ACC112 (cell line): Measurements from ENCODE around the gene URGCP.

Experiments used
- H2AFZ ChIP-seq: fragments of 200-600 bp; sonication (generic); one replicate; pipeline ENCODE4 v1.6.0; 2017; ENCODE audit warnings: antibody characterized with exemption, low read length; ENCODE audit not compliant: unreplicated experiment
- H3K27ac ChIP-seq: fragments of 200-600 bp; sonication (generic); 2 replicates; pipeline ENCODE4 v1.5.1; 2014; ENCODE audit warnings: low read depth, mild to moderate bottlenecking, antibody characterized with exemption, low read length, moderate library complexity
- H3K27me3 ChIP-seq: fragments of 200-600 bp; sonication (generic); 2 replicates; pipeline ENCODE4 v1.6.1; 2014; ENCODE audit warnings: mild to moderate bottlenecking, antibody characterized with exemption, low read length, moderate library complexity, mixed read lengths; ENCODE audit not compliant: insufficient read depth
- H3K36me3 ChIP-seq: fragments of 200-600 bp; sonication (generic); 2 replicates; pipeline ENCODE4 v1.6.1; 2016; ENCODE audit warnings: mild to moderate bottlenecking, antibody characterized with exemption, low read length, moderate library complexity, mixed read lengths; ENCODE audit not compliant: insufficient read depth
- H3K4me1 ChIP-seq: fragments of 200-600 bp; sonication (generic); one replicate; pipeline ENCODE4 v1.6.1; 2016; ENCODE audit warnings: low read length, mixed read lengths; ENCODE audit not compliant: insufficient read depth, unreplicated experiment, control insufficient read depth
- H3K4me3 ChIP-seq: fragments of 200-600 bp; sonication (generic); 2 replicates; pipeline ENCODE4 v1.5.1; 2014; ENCODE audit warnings: mild to moderate bottlenecking, low read depth, low read length
- H3K79me2 ChIP-seq: fragments of 200-600 bp; sonication (generic); one replicate; pipeline ENCODE4 v1.6.0; 2016; ENCODE audit warnings: low read length; ENCODE audit not compliant: control insufficient read depth, unreplicated experiment, insufficient read depth

Gene URGCP

DNA sequence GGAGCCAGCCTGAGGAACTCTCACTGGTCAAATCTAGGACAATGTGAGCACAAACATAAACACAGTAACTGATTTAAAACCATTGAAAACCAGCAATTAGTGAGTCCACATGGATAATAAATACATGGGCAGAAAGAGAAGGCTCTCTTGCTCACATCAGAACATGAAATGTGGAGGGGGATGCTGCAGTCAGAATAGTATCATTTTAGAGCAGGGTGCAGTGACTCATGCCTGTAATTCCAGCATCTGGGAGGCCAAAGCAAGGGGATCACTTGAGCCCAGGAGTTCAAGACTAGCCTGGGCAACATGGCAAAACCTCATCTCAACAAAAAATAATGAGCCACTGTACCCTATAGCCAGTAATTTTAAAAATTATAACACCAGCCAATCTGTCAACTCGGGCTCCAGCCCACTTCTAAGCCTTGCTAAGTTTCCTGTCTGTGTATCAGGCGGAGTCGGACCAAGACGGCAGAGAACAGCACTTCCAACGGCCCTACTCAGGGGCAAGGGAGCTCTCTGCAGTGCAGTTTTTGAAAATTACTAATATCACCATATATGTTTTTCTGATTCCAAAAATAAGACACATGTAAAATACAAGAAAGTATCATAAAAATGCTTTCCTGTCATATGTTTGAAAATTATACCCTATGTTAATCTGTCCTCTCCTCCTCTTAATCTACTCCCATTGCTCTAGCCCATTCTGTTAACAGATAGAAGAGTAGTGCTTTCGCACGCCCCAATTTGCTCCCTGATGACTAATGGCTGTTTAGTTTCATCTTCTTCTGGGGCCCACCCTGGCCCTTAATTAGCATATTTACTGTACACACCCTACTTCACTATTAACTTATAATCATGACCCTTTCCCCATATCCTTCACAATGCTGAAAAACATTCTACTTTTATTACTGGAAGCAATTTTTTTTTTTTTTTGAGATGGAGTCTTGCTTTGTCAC is 17.1 kb downstream of the URGCP start:
- no peak overlapping the region for H2AFZ ChIP-seq
- peaks cover 7% of the 10 kb centered on the region for H3K36me3 ChIP-seq
- H3K27ac ChIP-seq: 0 out of 2 replicates have a peak overlapping the region, but pooled peaks have one; percentile 14
- H3K27me3 ChIP-seq: no peaks in the 10 kb centered on the region
- H3K4me3 ChIP-seq: no peak overlapping the region
- H3K4me1 ChIP-seq: peaks cover 13% of the 10 kb centered on the region
- peaks cover 53% of the 10 kb centered on the region for H3K79me2 ChIP-seq

- Histone ChIP-seq H2AFZ (no peak overlapping the region), H3K27ac (no peak overlapping the region), H3K36me3 (peaks cover 23% of the 10 kb centered on the region), H3K4me3 (no peak overlapping the region), H3K4me1 (peaks cover 36% of the 10 kb centered on the region), H3K79me2 (peaks cover 19% of the 10 kb centered on the region), H3K27me3 (no peaks in the 10 kb centered on the region)
Measured at GRCh38 chr7:43884617-43885016, 21.8 kb downstream of the URGCP start.

GRCh38 chr7:43884209-43884608 is 22.2 kb downstream of the URGCP start:
- no peak overlapping the region for H3K4me3 ChIP-seq
- no peak overlapping the region for H3K27ac ChIP-seq
- peaks cover 15% of the 10 kb centered on the region for H3K79me2 ChIP-seq
- H3K4me1 ChIP-seq: peaks cover 36% of the 10 kb centered on the region
- no peak overlapping the region for H2AFZ ChIP-seq
- H3K36me3 ChIP-seq: peaks cover 23% of the 10 kb centered on the region
- no peaks in the 10 kb centered on the region for H3K27me3 ChIP-seq

DNA sequence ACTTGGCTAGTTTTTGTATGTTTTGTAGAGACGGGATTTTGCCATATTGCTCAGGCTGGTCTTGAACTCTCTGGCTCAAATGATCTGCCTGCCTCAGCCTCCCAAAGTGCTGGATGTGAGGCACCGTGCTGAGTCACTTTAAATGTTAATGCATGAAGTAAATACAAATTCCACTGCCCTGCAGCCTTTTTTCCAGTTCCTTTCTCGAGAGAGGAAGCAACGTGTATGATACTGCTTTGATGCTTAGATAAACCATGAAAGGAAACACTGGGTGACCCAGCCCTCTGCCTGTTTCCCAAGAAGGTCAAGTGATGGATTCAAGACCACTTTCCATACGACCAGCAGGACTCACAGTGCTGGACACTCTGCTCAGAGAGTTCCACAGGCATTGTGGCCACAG is 25.8 kb downstream of the URGCP start:
- H2AFZ ChIP-seq: no peak overlapping the region
- peak overlapping the region; percentile 53 for H3K27ac ChIP-seq
- H3K79me2 ChIP-seq: no peaks in the 10 kb centered on the region
- H3K27me3 ChIP-seq: no peaks in the 10 kb centered on the region
- no peak overlapping the region for H3K4me3 ChIP-seq
- H3K4me1 ChIP-seq: peaks cover 39% of the 10 kb centered on the region
- peaks cover 45% of the 10 kb centered on the region for H3K36me3 ChIP-seq

DNA sequence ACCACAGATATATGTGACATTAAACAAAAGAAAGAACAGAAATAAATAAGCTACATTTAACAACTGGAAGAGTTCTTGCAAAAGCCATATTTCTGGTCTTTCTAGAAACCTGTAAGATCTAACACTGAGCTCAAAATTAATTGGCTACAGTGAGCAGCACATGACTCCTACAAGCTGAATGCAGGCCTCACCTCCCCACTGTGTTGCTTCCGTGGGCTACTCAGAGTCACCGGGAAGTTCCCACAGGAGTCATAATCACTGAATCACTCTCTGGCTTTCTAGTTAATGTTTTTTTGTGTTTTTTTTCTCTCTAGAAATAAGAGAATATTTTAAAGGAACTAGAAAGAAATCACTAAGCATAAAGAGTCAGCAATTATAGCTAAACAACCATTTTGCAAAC is 26.9 kb downstream of the URGCP start:
- Histone ChIP-seq H3K4me1 (peaks cover 39% of the 10 kb centered on the region), H3K4me3 (no peak overlapping the region), H3K79me2 (no peaks in the 10 kb centered on the region), H3K27ac (peak overlapping the region; percentile 53), H3K36me3 (peaks cover 44% of the 10 kb centered on the region), H3K27me3 (no peaks in the 10 kb centered on the region), H2AFZ (no peak overlapping the region)

DNA sequence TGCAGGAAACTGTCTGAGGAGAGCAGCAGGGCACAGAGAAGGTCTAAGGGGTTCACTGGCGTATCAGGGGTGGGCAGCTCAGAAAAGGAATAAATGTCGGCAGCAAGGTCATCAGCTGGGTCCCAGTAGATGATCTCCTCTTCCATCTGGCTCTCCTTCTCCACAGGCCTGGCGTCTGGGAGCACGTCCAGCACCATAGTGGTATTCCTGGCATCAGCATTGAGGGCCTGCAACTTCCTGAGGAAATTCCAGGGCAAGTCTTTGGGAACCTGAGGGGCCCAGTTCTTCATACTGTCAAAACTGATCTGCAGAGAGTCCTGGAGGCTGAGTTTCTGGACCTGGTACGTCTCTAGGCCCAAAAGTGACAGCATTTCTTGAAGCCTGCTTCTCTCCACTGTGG is 27.5 kb downstream of the URGCP start:
- Histone ChIP-seq H3K4me1 (peaks cover 43% of the 10 kb centered on the region), H3K27ac (peak overlapping the region; percentile 53), H3K79me2 (no peaks in the 10 kb centered on the region), H3K27me3 (no peaks in the 10 kb centered on the region), H2AFZ (no peak overlapping the region), H3K36me3 (peaks cover 44% of the 10 kb centered on the region), H3K4me3 (no peak overlapping the region)

DNA sequence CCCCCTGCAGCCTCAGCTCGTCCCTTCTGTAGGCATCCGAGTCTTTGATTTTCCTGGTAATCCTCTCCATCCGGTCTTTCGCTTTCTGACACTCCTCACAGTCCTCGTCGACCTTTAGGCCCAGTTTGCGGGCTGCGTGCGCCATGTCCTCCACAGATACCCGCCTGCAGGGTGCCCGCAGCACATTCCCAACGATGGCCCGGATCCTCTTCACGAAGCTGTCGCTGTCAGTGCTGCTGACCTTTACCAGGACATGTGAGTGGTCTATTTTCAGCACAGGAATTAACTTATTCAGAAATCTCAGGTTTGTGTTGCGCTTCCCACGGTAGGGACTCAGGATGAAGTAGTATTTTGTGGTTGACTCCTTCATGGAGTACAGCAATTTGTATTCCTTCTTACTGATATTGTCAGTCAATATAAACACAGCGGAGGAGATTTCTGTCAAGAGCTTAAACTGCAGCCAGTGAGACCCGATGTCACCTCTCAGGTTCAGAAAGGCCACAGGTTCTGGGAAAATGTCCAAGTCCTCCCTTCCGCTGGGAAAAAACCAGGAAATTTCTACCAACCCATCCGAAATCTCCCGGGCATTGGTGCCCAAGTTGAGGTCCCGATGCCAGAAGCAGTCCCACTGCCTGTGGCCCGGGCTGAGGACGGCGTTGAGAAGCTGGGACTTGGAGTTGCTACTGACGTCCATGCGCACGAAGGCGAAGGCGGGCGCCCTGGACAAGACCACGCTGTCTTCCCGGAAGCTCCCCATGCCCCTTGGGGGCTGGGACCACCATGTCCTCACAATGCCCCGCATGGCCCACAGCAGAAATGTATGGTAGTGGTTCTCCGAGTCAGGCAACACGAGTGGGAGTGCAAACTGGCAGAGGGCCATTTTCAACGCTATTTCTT is 28.2 kb downstream of the URGCP start:
- Histone ChIP-seq H3K4me3 (no peak overlapping the region), H3K27me3 (no peaks in the 10 kb centered on the region), H3K36me3 (peaks cover 44% of the 10 kb centered on the region), H3K27ac (peak overlapping the region; percentile 53; the same call in 1 of the 2 replicates), H3K4me1 (peaks cover 49% of the 10 kb centered on the region), H3K79me2 (no peaks in the 10 kb centered on the region), H2AFZ (no peak overlapping the region)

- H3K27ac ChIP-seq: no peak overlapping the region
- peaks cover 44% of the 10 kb centered on the region for H3K36me3 ChIP-seq
- no peaks in the 10 kb centered on the region for H3K27me3 ChIP-seq
- H3K79me2 ChIP-seq: no peaks in the 10 kb centered on the region
- no peak overlapping the region for H3K4me3 ChIP-seq
- H2AFZ ChIP-seq: no peak overlapping the region
- peaks cover 51% of the 10 kb centered on the region for H3K4me1 ChIP-seq
Measured at GRCh38 chr7:43876976-43877745, 29.2 kb downstream of the URGCP start.

GRCh38 chr7:43876241-43876640 is 30.2 kb downstream of the URGCP start:
- H3K4me3 ChIP-seq: no peak overlapping the region
- H2AFZ ChIP-seq: no peak overlapping the region
- no peaks in the 10 kb centered on the region for H3K79me2 ChIP-seq
- H3K27me3 ChIP-seq: no peaks in the 10 kb centered on the region
- no peak overlapping the region for H3K27ac ChIP-seq
- H3K4me1 ChIP-seq: peaks cover 53% of the 10 kb centered on the region
- H3K36me3 ChIP-seq: peaks cover 39% of the 10 kb centered on the region

DNA sequence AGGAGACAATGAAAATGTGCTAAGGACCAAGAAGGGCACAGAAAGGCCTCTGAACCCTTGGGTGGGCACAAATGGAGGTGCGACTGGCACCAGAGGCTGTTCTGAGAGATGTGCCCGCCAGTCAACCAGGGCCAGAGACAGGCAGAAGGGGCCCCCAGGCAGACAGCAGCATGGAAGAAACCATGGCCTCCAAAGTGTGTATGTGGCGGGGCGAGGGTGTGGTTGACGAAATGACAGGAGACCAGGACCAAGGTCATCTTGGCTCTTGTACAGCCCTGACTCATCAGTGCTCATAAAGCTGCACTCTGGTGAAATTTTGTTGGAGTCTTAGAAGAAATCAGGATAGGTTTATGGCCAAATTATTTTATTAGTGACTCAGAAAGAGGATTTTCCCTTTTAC is 33.1 kb downstream of the URGCP start:
- Histone ChIP-seq H3K79me2 (peaks cover 6% of the 10 kb centered on the region), H2AFZ (no peak overlapping the region), H3K27me3 (no peaks in the 10 kb centered on the region), H3K27ac (peak overlapping the region; percentile 98), H3K36me3 (peaks cover 20% of the 10 kb centered on the region; the same call in 1 of the 2 replicates), H3K4me1 (peaks cover 40% of the 10 kb centered on the region), H3K4me3 (peak overlapping the region; percentile 40)
